HepG2 (cell line): ENCODE measurements around the gene TBC1D22A. TPM values are rescaled to one million over a fixed set of nuclear protein-coding genes. Genes with fewer than 3 reads are reported as not detected.

Experiments used
- ARID2 ChIP-seq: sonication (generic); formaldehyde crosslinking; IDR thresholded peaks from 2 replicates; pipeline ENCODE4 v1.8.1; 2022; ENCODE audit warnings: mild to moderate bottlenecking, missing genetic modification reagents, borderline replicate concordance
- E2F5 ChIP-seq: sonication (generic); formaldehyde crosslinking; conservative IDR thresholded peaks from 2 replicates; pipeline ENCODE4 v1.4.0; 2020; ENCODE audit warnings: missing genetic modification reagents
- GMEB1 ChIP-seq: sonication (generic); formaldehyde crosslinking; IDR thresholded peaks from 2 replicates; pipeline ENCODE4 v1.5.1; 2020; ENCODE audit warnings: missing genetic modification reagents, mild to moderate bottlenecking, borderline replicate concordance
- HNRNPH1 ChIP-seq: fragments of 200-400 bp; formaldehyde crosslinking; optimal IDR thresholded peaks from 2 replicates; pipeline ENCODE3; 2017; ENCODE audit warnings: mild to moderate bottlenecking, low read depth, low read length
- KDM3A ChIP-seq: IDR thresholded peaks from 2 replicates; pipeline ENCODE4 v1.6.1; 2018; ENCODE audit warnings: low read depth, missing compliant biosample characterization
- LBX2 ChIP-seq: sonication (generic); formaldehyde crosslinking; IDR thresholded peaks from 2 replicates; pipeline ENCODE4 v1.5.0; 2020; ENCODE audit warnings: missing genetic modification reagents, mild to moderate bottlenecking, borderline replicate concordance
- MNT ChIP-seq: fragments of 450-650 bp; IDR thresholded peaks from 2 replicates; pipeline ENCODE4 v1.6.1; 2016
- NCOA5 ChIP-seq: sonication (generic); formaldehyde crosslinking; IDR thresholded peaks from 2 replicates; pipeline ENCODE4 v1.4.0; 2020; ENCODE audit warnings: missing genetic modification reagents
- PBX2 ChIP-seq: IDR thresholded peaks from 2 replicates; pipeline ENCODE4 v1.6.1; 2016; ENCODE audit warnings: control low read depth
- SETDB1 ChIP-seq: sonication (generic); formaldehyde crosslinking; IDR thresholded peaks from 2 replicates; pipeline ENCODE4 v1.5.1; 2020; ENCODE audit warnings: missing genetic modification reagents, mild to moderate bottlenecking, borderline replicate concordance
- ZHX1 ChIP-seq: sonication (generic); formaldehyde crosslinking; IDR thresholded peaks from 2 replicates; pipeline ENCODE4 v1.8.1; 2022; ENCODE audit warnings: low read depth, mild to moderate bottlenecking, missing genetic modification reagents
- ZNF576 ChIP-seq: sonication (generic); formaldehyde crosslinking; IDR thresholded peaks from 2 replicates; pipeline ENCODE4 v1.4.0; 2020; ENCODE audit warnings: mild to moderate bottlenecking, missing genetic modification reagents
- polyA plus RNA-seq, 8 experiments: library from polyadenylated mRNA; depleted of rRNA in 3 of 8; stranded (reverse) in 7 of 8; unstranded in 1 of 8; fragments of >200 nt; fragmentation: Illumina TruSeq in 4 of 8; extraction: Trizol in 4 of 8; gene quantifications; 2 replicates each; pipeline versions ENCODE4 v1.2.1 to v1.2.3, GENCODE V29; 2011 to 2016; ENCODE audit warnings: low read depth in 4 of 8, missing spikeins in 1 of 8, mixed read lengths in 1 of 8; ENCODE audit not compliant: insufficient read depth in 1 of 8
- total RNA-seq, 5 experiments: library from RNA; depleted of rRNA; stranded (reverse); fragments of >200 nt; fragmentation: Illumina TruSeq; extraction: Trizol; gene quantifications; 2 replicates each; pipeline ENCODE4 v1.2.3, GENCODE V29; 2016; ENCODE audit warnings: low read depth in 1 of 5

Gene TBC1D22A
- total and polyA plus RNA-seq, 2 of the 13 experiments (the other 11 are each of a cell fraction or from before 2014, with no cell fraction given), result 17.3 to 18.0 TPM

- TF ChIP-seq GMEB1 (CRISPR knock-in tag) (no peak), NCOA5 (no peak), E2F5 (CRISPR knock-in tag) (no peak), ZHX1 (CRISPR knock-in tag) (no peak), PBX2 (CRISPR knock-in tag) (no peak), ZNF576 (CRISPR knock-in tag) (no peak), KDM3A (CRISPR knock-in tag) (no peak), LBX2 (CRISPR knock-in tag) (no peak), HNRNPH1 (no peak), MNT (no peak), ARID2 (CRISPR knock-in tag) (no peak), SETDB1 (CRISPR knock-in tag) (no peak)
Measured at GRCh38 chr22:46913351-46913750, 150.9 kb downstream of the TBC1D22A start (continued).
